HG03095 (cell line): Measurements from ENCODE around the gene PLA2G4F.

Experiments used
- ATAC-seq: cut with Tn5 transposase; IDR thresholded peaks from one replicate; pipeline ENCODE4 v1.9.1; 2021; ENCODE audit warnings: moderate library complexity; ENCODE audit not compliant: unreplicated experiment

Gene PLA2G4F

DNA sequence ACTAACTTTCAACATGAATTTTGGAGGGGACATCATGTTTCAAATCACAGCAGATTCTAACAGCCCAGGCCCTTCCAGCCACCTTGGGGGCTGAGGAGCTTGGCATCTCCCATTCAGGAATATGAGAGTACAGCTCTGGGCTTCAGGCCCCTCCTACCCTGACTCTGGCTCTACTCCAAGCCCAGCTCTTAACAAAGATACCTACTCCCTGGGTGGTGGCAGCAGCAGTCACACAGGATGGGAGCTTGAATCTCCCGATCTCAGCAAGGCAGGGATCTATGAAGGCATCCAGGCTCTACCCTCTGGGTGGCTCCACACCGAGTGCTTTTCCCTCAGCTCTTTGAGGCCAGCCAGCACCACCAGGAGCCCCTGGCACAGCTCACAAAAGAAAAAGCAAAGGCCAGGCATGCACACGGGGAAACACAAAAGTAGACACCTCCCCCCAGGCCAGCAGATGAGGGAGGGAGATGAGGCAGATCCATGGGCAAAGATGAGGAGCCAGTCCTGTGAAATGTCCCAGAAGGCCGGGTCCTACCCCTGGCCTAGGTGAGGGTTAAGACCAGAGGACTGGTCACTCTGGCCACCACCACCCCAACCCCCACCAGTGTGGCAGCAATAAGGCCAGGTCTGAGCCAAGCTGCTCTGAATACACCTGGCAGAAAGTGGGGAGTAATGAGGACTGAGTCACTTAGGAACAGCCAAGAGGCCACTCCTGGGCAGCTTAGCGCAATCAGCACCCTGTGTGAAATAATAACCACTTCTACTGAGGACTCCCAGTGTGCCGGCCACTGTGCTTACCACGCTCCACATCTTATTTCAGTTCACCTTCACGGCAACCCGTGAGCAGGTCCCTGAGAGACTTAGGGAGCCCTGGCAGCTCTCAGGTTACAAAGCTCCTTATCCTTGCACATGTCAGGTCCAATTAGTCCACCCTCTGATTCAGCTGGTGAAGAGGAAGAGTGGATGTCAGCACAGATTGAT is 24.3 kb downstream of the PLA2G4F start:
- no peak for ATAC-seq

DNA sequence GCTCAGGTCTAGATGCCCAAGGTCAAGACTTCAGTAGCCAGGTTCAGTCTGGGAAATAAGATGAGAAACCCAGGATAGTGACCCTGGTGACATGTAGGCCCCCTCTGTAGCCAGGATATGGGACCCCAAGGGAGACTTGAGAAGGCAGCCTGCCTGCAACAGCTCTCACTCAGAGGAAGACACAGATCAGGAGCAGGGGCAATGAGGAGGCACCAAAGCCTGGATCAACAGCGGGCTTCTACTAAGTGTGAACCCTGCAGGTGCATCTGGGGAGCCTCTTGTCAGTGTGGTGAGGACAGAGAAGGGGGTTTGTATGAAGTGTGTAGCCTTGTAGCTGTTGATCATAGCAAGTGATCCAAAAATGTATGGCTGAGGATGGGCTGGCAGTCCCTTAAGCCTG is 25.4 kb downstream of the PLA2G4F start:
- ATAC-seq: no peak

DNA sequence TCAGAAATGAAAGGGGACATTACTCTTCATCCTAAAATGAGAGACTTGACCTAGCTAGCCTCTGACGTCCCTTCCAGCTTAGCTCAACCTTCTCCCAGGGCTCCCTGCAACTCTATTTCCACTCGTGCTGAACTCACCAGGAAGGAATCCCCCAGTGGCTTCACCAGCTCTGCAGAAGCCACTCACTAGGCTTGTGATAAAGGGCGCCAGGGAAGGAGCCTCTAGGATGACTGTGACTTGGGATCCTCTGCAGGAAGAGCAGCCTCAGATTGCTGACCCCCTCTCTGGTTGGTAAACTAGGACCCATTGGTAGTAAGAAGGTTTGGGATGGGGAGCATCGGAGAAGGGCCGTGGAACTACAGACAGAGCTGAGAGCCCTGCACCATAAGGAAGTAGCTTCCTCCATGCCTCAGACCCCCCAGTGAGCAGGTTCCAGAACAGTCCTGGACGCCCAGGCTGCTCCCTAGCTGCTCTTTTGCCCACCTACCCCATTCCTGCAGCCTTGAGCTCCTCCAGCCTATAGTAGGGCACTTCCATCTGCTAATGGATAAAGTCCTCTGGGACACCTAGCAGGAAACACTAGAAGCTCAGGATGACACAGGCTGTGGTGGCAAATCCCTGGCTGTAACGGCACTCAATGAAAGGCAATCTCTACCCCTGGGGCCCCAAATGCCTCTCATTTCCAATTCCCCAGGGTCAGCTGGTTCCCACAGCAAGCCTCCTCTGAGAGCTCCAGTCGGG is 26.0 kb downstream of the PLA2G4F start:
- no peak for ATAC-seq

DNA sequence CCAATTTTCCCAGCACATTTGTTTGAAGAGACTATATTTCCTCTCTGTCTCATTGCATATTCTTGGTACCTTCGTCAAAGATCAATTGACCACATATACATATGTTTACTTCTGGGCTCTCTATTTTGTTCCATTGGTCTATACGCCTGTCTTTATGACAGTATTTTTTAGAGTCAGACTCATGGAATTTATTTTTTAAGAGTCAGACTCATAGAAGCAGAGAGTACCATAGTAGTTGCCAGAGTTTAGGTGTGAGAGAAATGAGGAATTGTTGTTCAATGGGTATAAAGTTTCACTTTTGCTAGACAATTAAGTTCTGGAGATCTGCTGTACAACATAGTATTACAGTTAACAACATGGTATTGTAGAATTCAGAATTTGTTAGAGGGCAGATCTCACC is 27.1 kb downstream of the PLA2G4F start:
- no peak for ATAC-seq

DNA sequence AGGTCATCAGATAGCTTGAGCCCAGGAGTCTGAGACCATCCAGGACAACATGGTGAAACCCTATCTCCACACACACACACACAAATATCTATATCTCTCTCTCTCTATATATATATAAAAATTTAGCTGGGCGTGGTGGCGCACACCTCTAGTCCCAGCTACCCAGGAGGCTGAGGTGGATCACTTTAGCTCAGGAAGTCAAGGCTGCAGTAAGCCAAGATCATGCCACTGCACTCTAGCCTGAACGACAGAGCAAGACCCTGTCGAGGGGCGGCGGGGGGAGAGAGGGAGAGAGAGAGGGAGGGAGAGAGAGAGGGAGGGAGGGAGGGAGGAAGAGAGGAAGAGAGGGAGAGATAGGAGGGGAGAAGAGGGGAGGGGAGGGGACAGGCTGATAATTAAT is 28.0 kb downstream of the PLA2G4F start:
- no peak for ATAC-seq

DNA sequence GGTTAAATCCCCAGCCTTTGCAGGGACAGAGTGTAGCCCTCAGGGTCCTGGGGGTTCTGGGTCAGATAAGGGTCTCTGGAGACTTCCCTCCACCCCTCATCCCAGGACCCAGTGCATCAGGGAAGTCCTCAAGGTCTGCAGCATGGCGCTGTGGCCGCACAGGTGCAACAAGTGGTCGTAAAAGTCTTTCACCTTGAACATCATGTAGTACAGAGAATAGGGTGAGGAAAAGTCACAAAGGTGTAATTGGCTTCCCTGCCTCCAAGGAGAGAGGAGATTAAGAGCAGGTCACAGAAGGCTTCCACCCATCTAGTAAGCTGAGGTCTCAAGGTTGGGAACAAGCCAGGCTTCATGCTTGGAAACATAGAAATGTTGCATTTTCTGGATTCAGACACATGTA is 32.9 kb downstream of the PLA2G4F start:
- ATAC-seq: no peak

DNA sequence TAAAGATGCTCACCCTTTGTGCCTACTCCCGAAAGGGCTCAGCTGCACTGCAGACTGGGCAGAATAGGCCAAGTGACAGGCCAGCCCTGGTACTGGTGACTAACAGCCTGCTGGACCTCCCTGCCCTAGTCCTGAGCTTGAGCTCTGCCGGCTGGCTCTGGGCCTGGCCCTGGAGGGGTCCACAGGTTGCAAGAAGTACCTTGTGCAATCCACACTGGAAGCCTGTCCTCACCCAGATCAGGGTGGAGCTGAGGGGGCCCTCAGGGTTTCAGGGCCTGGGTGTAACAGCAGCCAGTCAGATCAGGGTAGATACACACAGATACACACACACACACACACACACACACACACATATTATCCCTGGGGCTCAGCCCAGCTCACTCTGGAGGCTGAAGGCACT is 34.8 kb downstream of the PLA2G4F start:
- ATAC-seq: no peak

DNA sequence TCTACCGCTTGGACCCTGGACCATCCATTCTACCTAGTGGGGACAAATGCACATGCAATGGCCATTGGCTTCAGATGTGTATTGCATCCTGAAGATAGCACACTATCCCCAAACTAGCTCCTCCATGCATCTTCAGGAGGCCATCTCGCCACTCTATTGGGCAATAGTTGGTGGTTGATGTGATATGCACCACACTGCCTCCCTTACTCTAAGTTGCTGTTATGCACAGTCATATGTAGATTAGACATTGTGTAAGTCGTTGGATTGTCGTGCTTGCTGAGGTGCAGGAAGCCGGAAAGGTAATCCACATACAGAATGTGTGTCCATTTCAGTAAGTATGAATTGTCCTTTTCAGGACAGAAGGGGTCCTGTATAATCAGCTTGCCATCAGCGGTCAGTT is 35.4 kb downstream of the PLA2G4F start:
- ATAC-seq: no peak

DNA sequence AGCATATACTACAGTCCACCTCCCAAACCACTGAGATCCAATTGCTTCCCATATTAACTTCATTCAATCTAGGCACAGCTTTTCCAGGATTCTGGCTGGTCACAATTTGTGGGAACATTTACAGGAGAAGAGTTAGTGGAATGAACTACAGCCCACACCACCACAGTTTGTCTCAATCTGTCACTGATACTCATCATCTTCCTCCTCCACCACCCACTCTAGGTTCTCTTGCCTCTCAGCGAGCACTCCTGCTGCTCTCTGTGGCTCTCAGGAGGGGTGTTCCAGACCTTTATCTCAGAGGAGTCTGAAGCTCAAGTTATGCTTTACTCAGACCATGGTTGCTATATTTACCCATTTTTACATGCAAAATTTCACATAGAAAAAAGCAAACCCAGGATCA is 36.2 kb downstream of the PLA2G4F start:
- no peak for ATAC-seq

DNA sequence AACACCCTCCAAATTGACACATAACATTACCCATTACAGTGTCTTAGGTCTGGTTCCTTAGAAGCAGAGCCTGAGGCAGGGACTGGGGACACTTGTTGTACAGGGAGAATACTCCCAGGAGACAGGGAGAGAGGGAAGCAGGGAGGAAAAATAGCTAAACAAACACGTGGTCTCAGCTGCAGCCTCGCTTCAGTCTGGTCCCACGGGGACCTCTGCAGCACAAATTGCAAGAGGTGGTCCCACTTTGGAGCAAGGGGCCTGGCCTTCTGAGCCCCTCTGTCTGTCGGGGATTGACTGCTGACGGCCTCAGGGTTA is 37.0 kb downstream of the PLA2G4F start:
- no peak for ATAC-seq

DNA sequence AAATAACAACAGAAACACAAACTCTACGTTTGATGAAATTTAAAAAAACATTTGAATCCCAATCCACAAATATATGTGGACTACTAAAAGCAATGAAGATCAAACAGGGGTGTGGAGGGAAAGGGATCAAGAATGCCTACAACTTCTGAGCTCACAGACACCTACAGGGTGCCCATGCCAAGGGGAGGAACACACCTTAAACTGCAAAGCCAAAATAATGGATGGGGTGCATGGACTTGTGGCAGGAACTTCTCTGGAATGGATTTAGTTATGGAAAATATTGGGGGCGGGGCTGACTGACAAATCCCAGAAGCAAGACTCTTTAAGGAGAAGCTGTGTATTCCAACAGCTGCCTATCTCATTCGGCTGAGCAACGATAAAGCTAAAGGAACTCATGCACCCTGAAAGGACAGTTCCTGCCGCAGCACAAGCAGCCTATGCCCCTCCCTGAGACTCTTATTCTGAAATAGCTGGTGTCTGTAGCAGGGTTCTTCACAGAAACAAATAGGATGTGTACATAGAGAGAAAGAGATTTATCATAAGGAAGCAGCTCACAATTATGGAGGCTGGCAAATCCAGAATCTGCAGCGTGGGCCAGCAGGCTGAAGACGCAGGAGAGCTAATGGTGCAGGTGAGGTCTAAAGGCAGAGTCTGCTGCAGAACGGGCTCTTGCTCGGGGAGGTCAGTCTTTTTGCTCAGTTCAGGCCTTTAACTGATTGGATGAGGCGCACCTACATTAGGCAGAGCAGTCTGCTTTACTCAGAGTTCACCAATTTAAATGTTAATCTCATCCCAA is 37.6 kb downstream of the PLA2G4F start:
- no peak for ATAC-seq

DNA sequence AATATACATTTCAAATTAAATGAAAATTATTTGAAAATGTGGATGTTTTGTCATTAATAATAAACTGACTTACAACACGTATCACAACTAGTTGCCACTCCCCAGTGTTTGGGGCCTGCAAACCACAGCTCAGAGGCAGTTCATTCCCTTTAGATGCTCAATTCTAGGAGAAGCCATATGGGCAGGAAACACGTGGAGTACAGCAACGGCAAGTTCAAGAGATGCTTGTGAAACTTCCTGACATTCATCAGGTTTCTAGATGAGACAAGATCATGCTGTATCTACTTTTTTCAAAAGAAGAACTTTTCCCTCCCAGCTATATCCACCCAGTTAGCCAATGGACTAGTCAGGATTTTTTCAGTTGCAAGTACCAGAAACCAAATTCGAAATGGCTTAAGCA is 44.5 kb downstream of the PLA2G4F start:
- ATAC-seq: no peak

DNA sequence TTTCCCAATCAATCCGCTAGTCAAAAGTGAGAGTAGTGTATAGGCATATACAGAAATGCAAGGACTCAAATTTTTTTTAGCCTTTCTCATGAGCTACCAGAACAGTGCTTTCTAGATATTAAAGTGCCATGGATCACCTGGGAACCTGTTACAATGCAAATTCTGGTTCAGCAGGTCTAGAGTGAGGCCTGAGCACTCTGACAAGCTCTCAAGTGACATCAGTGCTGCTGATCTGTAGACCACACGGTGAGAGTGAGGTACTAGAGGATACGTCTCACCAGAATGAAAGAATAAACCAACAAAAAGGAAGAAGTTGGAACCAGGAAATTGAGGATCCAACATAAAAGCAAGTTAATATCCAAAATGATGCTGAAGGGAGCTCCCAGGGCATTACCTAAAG is 46.1 kb downstream of the PLA2G4F start:
- ATAC-seq: no peak

DNA sequence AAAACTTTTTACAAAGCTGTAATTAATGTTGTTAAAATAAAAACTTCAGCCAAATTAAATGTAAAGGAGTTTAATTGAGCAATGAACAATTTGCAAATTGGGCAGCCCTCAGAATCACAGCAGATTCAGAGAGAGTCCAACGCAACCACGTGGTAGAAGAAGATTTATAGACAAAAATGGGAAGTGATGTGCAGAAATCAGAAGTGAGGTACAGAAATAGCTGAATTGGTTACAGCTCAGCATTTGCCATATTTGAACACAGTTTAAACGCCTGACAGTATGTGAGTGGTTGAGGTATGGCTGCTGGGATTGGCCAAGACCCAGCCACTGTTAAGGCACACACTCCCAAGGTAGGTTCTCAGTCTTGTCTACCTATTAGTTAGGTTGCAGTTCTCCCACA is 47.6 kb downstream of the PLA2G4F start:
- ATAC-seq: no peak

DNA sequence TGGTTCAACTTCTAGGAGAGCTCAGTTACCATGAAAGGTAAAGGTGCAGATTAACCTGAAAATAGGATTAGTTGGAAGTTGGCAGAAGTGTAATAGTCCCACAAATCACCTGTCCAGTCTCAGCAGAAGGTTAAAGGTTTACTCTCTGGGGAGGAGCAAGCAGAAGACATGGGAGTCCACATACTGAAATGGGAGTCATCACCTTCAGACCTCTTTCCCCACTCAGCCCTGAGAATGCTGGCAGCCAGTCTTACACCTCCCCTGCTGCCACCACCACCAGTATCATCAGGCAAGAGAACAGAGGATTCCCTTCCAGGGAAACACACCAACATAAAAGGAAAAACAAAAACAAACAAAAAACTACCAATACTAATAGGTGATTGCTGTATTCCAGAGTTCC is 48.2 kb downstream of the PLA2G4F start:
- ATAC-seq: no peak

DNA sequence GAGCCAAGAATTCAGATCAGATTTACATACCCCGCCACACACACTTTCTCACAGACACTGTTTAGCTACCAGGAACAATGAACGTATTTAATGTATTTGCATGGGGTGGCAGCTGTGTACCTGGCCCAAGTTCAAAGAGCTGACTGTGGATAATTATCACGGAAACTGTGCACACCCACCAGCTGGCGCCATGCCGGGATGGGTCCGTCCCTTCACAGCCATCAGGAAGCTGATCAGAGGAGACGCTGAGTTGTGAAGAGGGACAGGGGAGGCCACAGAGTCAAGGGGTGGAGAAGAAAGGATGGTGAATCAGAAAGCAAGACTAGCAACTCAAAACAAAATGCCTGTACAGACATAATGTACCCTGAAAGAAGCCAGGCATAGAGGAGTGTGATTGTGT is 49.0 kb downstream of the PLA2G4F start:
- no peak for ATAC-seq

DNA sequence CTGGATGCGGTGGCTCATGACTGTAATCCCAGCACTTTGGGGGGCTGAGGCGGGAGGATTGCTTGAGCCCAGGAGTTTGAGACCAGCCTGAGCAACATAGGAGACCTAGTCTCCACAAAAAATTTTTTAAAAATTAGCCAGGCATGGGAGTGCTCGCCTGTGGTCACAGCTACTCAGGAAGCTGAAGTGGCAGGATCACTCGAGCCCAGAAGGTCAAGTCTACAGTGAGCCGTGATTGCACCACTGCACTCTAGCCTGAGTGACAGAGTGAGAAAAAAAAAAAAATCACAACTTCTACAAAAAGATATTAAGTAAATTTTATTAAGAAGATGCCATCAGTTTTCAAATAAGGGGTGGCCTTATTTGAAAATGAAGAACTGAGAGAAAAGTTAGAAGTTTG is 50.1 kb downstream of the PLA2G4F start:
- no peak for ATAC-seq

DNA sequence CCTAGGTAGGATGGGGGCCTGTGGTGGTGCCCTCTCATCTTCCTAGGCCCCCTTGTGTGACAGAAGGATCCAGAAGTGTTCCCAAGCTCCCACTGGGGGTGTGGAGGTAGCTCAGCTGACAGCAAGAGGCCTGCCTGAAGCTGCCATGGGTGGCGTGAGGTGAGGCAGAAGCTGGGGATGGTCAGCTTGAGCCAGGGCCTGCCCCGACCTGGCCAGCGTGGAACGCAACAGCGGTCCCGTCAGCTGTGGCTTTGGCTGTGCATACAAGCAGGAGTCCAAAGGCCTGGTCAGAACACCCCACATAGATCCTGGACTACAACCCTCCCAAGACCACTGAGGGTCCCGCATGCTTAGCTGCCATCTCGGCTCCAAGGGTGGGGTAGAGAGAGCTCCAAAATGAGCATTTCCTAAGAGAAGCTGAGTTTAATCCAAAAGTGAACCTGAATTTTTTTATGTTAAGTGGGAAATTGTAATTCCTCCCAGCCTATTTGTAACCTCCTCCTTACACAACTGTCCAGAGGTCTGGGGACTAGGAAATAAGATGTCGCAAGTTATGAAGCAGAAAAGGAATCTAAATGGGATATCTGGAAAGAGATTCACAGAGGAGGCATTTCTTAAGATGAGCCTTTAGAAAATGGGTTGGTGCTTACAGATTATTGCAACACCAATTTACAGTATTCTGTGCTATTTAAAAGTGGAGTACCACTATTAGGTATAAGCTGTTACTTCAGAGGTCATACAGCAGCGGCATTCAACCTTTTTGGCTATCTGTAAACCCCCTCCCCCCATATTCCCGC is 52.1 kb downstream of the PLA2G4F start:
- ATAC-seq: no peak

DNA sequence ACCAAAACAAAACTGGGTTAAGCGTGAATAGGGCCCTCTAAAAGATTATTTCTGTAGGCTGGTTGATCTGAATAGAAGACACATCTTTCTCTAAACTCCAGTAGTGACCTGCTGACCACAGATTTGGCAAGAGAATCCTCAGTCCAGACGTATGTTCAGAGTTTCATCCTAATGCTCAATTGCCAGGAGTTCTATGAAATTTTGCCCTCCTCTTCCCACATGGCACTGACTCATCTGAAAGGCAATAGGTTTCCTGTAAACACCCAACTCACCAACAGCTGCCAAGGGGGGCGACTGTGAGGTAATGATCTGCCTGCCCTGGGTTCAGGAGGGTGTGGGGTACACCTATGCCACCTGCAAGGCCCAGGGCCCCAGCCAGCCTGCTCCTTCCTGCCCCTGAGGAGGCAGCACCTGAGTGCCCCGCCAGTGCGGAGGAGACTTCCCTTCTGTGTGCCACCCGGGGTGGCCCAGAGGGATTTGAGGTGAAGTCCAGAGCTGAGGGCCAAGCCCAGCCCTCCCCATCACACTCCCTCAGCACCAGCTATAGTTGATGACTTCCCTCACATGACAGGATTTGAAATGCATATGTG is 53.7 kb downstream of the PLA2G4F start:
- no peak for ATAC-seq

DNA sequence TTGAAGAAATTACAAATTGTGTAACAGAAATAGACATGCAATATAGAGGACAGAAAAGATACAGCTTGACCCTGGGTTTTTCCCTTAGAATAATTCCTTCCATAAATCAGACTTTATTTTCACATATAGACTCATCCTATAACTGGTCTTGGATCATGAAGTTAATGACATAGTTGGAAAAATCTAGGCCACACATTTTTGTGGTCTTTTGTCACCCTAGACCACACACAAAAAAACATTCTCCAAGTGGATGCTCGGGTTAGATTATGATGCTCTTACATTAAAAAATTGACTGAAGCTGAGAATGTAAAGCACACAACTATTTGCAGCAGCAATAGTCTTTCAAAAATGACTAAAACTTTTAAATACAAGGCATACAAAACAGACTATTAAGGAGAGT is 54.6 kb downstream of the PLA2G4F start:
- ATAC-seq: no peak
